ENCODE measurements around the gene TUBB3. TPM values are rescaled to one million over a fixed set of nuclear protein-coding genes. Genes with fewer than 3 reads are reported as not detected.

Gene TUBB3
- total RNA-seq, 1 experiment from 2014 or later, result 159 TPM

DNA sequence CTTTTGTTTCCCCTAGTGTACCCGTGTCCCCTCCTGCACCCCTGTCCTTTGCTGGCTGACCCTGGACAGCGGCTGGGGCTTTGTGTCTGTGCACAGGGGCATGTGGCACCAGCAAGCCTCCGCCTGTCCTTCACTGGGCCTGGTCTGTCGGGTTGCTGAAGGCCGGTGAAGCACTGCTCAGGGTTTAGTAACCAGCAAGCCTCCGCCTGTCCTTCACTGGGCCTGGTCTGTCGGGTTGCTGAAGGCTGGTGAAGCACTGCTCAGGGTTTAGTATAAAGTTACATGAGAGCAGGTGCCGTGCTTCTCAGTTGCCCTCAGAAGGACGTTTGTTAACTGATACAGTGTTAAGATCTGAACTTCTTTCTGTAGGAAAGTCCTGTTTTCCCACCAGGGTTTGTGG lies 59.2 kb downstream of the TUBB3 start:
- intact Hi-C loops (cut with micrococcal nuclease), result no loop called here
- CTCF ChIA-PET, result no interaction called here
- BruUV-seq (replicated peaks), result no TSS peak

DNA sequence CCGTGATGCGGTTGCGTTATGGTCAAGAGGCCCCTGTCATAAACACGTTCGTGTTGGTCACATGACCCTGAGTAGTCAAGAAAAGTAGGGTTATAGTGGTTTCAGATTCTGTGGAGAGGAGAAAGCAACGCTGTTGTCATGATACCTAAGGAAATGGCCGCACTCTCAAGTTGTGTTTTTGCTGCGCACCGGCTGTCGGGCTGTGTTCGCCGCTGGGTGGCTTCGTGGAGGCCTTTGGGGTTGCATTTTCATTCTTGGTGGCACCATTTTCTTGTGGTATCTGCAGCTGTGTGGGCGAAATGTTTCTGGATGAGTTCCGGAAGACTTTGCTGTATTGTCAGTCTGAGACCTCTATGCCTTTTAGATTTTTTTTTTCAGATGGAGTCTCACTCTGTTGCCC lies 60.4 kb downstream of the TUBB3 start:
- no peak for TF ChIP-seq EZH2 (IDR thresholded peaks at IDR 0.05; ENCODE audit: low read length, unreplicated experiment)
- TF ChIP-seq EZH2phosphoT487 (IDR thresholded peaks at IDR 0.05; ENCODE audit: borderline replicate concordance, low read length), result no peak
- TF ChIP-seq CTCF (conservative IDR thresholded peaks at IDR 0.05; ENCODE audit: low read depth, low read length), result no peak
- no peak overlapping the region for H3K27ac ChIP-seq (ENCODE audit: low read length)
- H3K4me3 ChIP-seq (ENCODE audit: low read length), result no peak overlapping the region
- no peak overlapping the region for H3K9ac ChIP-seq (ENCODE audit: low read length)
- no TSS peak for BruUV-seq (replicated peaks)
- no peak for DNase-seq
- H3K36me3 ChIP-seq (ENCODE audit: low read depth, low read length), result peaks cover 17% of the 10 kb centered on the region; the same call in 1 of the 2 replicates
- ATAC-seq, result no peak
- intact Hi-C loops (cut with micrococcal nuclease), result no loop called here
- ChIA-PET POLR2A (ENCODE audit: unreplicated experiment) (no interaction called here), CTCF (no interaction called here)
- H3K4me2 ChIP-seq (ENCODE audit: low read length), result no peak overlapping the region
- H3F3A ChIP-seq (ENCODE audit: low read length, unreplicated experiment), result no peaks in the 10 kb centered on the region
- no peaks in the 10 kb centered on the region for H4K20me1 ChIP-seq (ENCODE audit: low read length)
- H3K79me2 ChIP-seq (ENCODE audit: low read length), result no peaks in the 10 kb centered on the region
- no peak overlapping the region for H2AFZ ChIP-seq (ENCODE audit: low read length)
- no peaks in the 10 kb centered on the region for H3K4me1 ChIP-seq (ENCODE audit: insufficient read depth, low read length)
- no peaks in the 10 kb centered on the region for H3K27me3 ChIP-seq (ENCODE audit: low read length)
- H3K9me2 ChIP-seq (replicated peaks; ENCODE audit: low read length), result no peaks in the 10 kb centered on the region
- H3K9me3 ChIP-seq (ENCODE audit: low read length), result no peaks in the 10 kb centered on the region

More for the DNA sequence above, 59.2 kb downstream of the TUBB3 start:
- Histone ChIP-seq H3K9me3 (ENCODE audit: low read length) (no peaks in the 10 kb centered on the region), H3K36me3 (ENCODE audit: low read depth, low read length) (peaks cover 21% of the 10 kb centered on the region; the same call in 1 of the 2 replicates), H3K79me2 (ENCODE audit: low read length) (peaks cover 7% of the 10 kb centered on the region), H3K27ac (ENCODE audit: low read length) (no peak overlapping the region), H3F3A (ENCODE audit: low read length, unreplicated experiment) (no peaks in the 10 kb centered on the region), H3K9ac (ENCODE audit: low read length) (no peak overlapping the region), H3K9me2 (replicated peaks; ENCODE audit: low read length) (no peaks in the 10 kb centered on the region), H3K4me3 (ENCODE audit: low read length) (no peak overlapping the region), H2AFZ (ENCODE audit: low read length) (no peak overlapping the region), H4K20me1 (ENCODE audit: low read length) (no peaks in the 10 kb centered on the region), H3K27me3 (ENCODE audit: low read length) (no peaks in the 10 kb centered on the region), H3K4me2 (ENCODE audit: low read length) (no peak overlapping the region), H3K4me1 (ENCODE audit: insufficient read depth, low read length) (no peaks in the 10 kb centered on the region)
- POLR2A ChIA-PET (ENCODE audit: unreplicated experiment), result no interaction called here
- TF ChIP-seq CTCF (conservative IDR thresholded peaks at IDR 0.05; ENCODE audit: low read depth, low read length) (no peak), EZH2phosphoT487 (IDR thresholded peaks at IDR 0.05; ENCODE audit: borderline replicate concordance, low read length) (no peak), EZH2 (IDR thresholded peaks at IDR 0.05; ENCODE audit: low read length, unreplicated experiment) (no peak)
- ATAC-seq (no peak), DNase-seq (no peak)

DNA sequence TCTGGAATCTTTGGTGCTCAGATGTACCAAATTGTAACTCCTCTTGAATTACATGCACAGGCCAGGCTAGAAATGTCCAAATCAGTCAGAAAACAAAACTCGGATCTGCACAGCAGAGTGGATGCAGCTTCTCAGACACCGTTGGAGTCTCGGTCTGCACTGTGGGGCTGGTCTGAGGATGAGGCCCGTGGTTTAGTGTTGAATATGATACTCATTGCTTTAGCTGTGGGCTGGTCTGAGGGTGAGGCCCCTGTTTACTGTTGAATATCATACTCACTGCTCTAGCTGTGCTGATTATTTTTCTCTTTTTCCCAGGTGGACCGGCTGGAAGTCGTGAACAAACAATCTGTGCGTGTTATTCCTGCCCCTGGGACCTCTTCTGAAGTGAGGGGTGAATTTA lies 61.1 kb downstream of the TUBB3 start:
- intact Hi-C loops (cut with micrococcal nuclease), result no loop called here
- no peaks in the 10 kb centered on the region for H3K4me1 ChIP-seq (ENCODE audit: insufficient read depth, low read length)
- H3K9me2 ChIP-seq (replicated peaks; ENCODE audit: low read length), result no peaks in the 10 kb centered on the region
- H3K36me3 ChIP-seq (ENCODE audit: low read depth, low read length), result peaks cover 17% of the 10 kb centered on the region; the same call in 1 of the 2 replicates
- TF ChIP-seq EZH2phosphoT487 (IDR thresholded peaks at IDR 0.05; ENCODE audit: borderline replicate concordance, low read length) (no peak), EZH2 (IDR thresholded peaks at IDR 0.05; ENCODE audit: low read length, unreplicated experiment) (no peak)
- ChIA-PET CTCF (no interaction called here), POLR2A (ENCODE audit: unreplicated experiment) (no interaction called here)
- H3K9ac ChIP-seq (ENCODE audit: low read length), result no peak overlapping the region
- H3K4me2 ChIP-seq (ENCODE audit: low read length), result no peak overlapping the region
- BruUV-seq (replicated peaks), result no TSS peak
- no peak overlapping the region for H2AFZ ChIP-seq (ENCODE audit: low read length)
- no peak for ATAC-seq
- H3K4me3 ChIP-seq (ENCODE audit: low read length), result no peak overlapping the region
- H4K20me1 ChIP-seq (ENCODE audit: low read length), result no peaks in the 10 kb centered on the region
- no peaks in the 10 kb centered on the region for H3K79me2 ChIP-seq (ENCODE audit: low read length)
- H3K9me3 ChIP-seq (ENCODE audit: low read length), result no peaks in the 10 kb centered on the region
- H3K27me3 ChIP-seq (ENCODE audit: low read length), result no peaks in the 10 kb centered on the region
- no peak for DNase-seq
- no peak overlapping the region for H3K27ac ChIP-seq (ENCODE audit: low read length)
- H3F3A ChIP-seq (ENCODE audit: low read length, unreplicated experiment), result no peaks in the 10 kb centered on the region
